Esophagus muscularis mucosa (tissue), 4 donors: ENCODE data around the gene CDK4. TPM values are rescaled to one million over a fixed set of nuclear protein-coding genes. Genes with fewer than 3 reads are reported as not detected.

Experiments
- DNase-seq: peaks from one replicate; pipeline ENCODE4 v3.0.0-alpha.2; 2017; ENCODE audit errors: extremely low spot score
- H3K27ac ChIP-seq, 4 donors: fragments of 200-600 bp; sonication (generic); replicated peaks in 1 of 4; 1 replicate in 3 of 4; 2 replicates in 1 of 4; pipeline ENCODE4 v1.5.1; 2016 to 2019; ENCODE audit warnings: mild to moderate bottlenecking in 1 of 4
- H3K27me3 ChIP-seq, 4 donors: fragments of 200-600 bp; sonication (generic); one replicate each; pipeline versions ENCODE4 v1.5.1 to v1.6.0; 2016 to 2019
- H3K36me3 ChIP-seq, 4 donors: fragments of 200-600 bp; sonication (generic); one replicate each; pipeline ENCODE4 v1.5.1; 2016 to 2019
- H3K4me1 ChIP-seq, 4 donors: fragments of 200-600 bp; sonication (generic); one replicate each; pipeline ENCODE4 v1.5.1; 2016 to 2019
- H3K4me3 ChIP-seq, 4 donors: fragments of 200-600 bp; sonication (generic); 1 replicate in 2 of 4; 2 replicates in 2 of 4; pipeline ENCODE4 v1.5.1; 2016 to 2019; ENCODE audit warnings: mild to moderate bottlenecking in 4 of 4, moderate library complexity in 1 of 4
- H3K9me3 ChIP-seq, 4 donors: fragments of 200-600 bp; sonication (generic); 1 replicate in 3 of 4; 2 replicates in 1 of 4; pipeline ENCODE4 v1.5.1; 2016 to 2019
- EP300 ChIP-seq: sonication (generic); formaldehyde crosslinking; IDR thresholded peaks from one replicate; pipeline ENCODE4 v1.6.1; 2017; ENCODE audit warnings: antibody characterized with exemption
- POLR2A ChIP-seq: fragments of 450-650 bp; IDR thresholded peaks from one replicate; pipeline ENCODE4 v1.6.1; 2017; ENCODE audit warnings: antibody characterized with exemption, moderate library complexity, mild to moderate bottlenecking, low read depth
- POLR2AphosphoS5 ChIP-seq, 2 donors: sonication (generic); formaldehyde crosslinking; IDR thresholded peaks; one replicate each; pipeline ENCODE4 v1.6.1; 2017; ENCODE audit warnings: antibody characterized with exemption in 2 of 2
- WGBS: methylation state at CpG from one replicate; pipeline ENCODE4 v1.1.5; 2018; 5-methylcytosine and 5-hydroxymethylcytosine counted together
- intact Hi-C: fragments of 100-400 bp; cut with DNase I; formaldehyde crosslinking; loops from one replicate; pipeline ENCODE4 v1.15.1; 2023
- total RNA-seq, 4 donors: library from RNA; depleted of rRNA; stranded (reverse); fragments of >200 nt; gene quantifications; one replicate each; pipeline versions ENCODE4 v1.1.0 to v1.2.1, GENCODE V29; 2016
- TF ChIP-seq, protein P1 (sequence below), 3 experiments: fragments of 200-600 bp in 2 of 3; fragments of 450-650 bp in 1 of 3; sonication (generic) in 2 of 3; IDR thresholded peaks; one replicate each; pipeline ENCODE4 v1.5.1; 2017 to 2019; ENCODE audit warnings: antibody characterized with exemption in 3 of 3, mild to moderate bottlenecking in 2 of 3, moderate library complexity in 1 of 3

Gene CDK4
- total RNA-seq, 4 donors from 2014 or later: 43.6 to 85.7 (median 71.3) TPM

DNA sequence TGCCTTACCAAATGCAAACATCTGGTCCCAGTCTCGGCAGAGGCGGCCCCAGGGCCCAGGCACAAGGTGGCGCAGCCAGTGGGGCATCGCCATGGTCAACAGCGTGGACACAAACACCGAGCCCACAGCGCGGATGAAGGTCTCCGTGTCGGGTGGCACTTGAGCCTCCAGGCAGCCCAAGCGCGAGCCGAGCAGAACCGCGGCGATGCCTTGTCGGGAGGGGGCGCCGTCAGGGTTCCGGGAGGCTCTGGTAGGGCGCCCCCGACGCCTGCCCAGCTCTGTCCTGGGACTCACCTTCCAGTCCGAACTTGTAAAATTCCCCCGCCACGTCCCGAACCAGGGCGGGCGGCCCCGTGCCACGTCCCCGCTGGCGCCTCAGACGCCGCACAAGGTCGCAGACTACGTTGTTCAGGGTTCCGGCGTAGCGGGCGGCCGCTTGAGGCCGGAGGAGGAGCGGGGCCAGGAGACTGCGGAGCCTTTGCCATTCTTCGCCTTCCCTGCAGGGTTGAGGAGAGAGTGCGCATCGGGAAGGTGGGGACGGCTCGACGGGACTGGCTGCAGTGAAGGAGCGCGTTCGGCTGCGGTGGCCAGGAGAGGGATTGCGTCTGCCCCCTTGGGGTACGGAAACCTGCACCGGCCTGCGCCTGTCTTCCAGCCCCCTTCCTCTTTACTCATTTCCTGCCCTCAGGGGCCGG is 13.0 kb upstream of the CDK4 start:
- 4% methylated on average over 22 of the region's 60 CpGs for WGBS
- H3K36me3 ChIP-seq: peaks cover 0 to 27% (median 19%) of the 10 kb centered on the region in 4 donors
- TF ChIP-seq, protein P1, sequence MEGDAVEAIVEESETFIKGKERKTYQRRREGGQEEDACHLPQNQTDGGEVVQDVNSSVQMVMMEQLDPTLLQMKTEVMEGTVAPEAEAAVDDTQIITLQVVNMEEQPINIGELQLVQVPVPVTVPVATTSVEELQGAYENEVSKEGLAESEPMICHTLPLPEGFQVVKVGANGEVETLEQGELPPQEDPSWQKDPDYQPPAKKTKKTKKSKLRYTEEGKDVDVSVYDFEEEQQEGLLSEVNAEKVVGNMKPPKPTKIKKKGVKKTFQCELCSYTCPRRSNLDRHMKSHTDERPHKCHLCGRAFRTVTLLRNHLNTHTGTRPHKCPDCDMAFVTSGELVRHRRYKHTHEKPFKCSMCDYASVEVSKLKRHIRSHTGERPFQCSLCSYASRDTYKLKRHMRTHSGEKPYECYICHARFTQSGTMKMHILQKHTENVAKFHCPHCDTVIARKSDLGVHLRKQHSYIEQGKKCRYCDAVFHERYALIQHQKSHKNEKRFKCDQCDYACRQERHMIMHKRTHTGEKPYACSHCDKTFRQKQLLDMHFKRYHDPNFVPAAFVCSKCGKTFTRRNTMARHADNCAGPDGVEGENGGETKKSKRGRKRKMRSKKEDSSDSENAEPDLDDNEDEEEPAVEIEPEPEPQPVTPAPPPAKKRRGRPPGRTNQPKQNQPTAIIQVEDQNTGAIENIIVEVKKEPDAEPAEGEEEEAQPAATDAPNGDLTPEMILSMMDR (IDR thresholded peaks at IDR 0.05): peak in 1 of 3 experiments; percentile 4
- TF ChIP-seq EP300: no peak
- H3K4me1 ChIP-seq: peaks cover 25 to 34% (median 29%) of the 10 kb centered on the region in 4 donors
- H3K4me3 ChIP-seq: peak overlapping the region; percentile 41 to 60 (median 46)
- H3K27me3 ChIP-seq: peaks cover 0 to 60% (median 36%) of the 10 kb centered on the region in 4 donors
- intact Hi-C loops: no loop called here
- DNase-seq: no peak
- no peak overlapping the region for H3K27ac ChIP-seq
- no peaks in the 10 kb centered on the region for H3K9me3 ChIP-seq

DNA sequence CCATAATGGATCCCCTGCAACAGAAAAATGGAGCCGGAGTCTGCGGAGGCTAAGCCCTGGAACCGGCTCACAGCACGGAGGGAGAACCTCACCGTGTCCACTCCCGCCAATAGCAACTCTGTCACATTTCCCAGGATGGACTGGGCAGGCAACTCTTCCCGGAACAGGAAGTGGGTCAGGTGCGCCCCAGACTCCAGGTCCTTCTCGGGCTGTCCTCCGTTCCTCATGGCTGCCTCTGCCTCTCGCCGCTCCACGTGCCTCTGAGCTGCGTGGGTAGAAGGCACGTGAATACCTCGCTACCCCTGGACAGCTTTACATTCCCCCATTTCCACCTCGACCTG is 12.5 kb upstream of the CDK4 start:
- no peak for DNase-seq
- peaks cover 25 to 34% (median 29%) of the 10 kb centered on the region in 4 donors for H3K4me1 ChIP-seq
- peaks cover 0 to 22% (median 16%) of the 10 kb centered on the region in 4 donors for H3K36me3 ChIP-seq
- no peak overlapping the region for H3K27ac ChIP-seq
- H3K4me3 ChIP-seq: peak overlapping the region; percentile 41 to 60 (median 46)
- intact Hi-C loops: no loop called here
- WGBS: 37% methylated on average over 6 of the region's 17 CpGs
- peaks cover 0 to 60% (median 36%) of the 10 kb centered on the region in 4 donors for H3K27me3 ChIP-seq
- H3K9me3 ChIP-seq: no peaks in the 10 kb centered on the region
- TF ChIP-seq POLR2AphosphoS5 (IDR thresholded peaks at IDR 0.05) (no peak), EP300 (no peak), POLR2A (no peak)
- TF ChIP-seq, protein P1 (IDR thresholded peaks at IDR 0.05): no peak

DNA sequence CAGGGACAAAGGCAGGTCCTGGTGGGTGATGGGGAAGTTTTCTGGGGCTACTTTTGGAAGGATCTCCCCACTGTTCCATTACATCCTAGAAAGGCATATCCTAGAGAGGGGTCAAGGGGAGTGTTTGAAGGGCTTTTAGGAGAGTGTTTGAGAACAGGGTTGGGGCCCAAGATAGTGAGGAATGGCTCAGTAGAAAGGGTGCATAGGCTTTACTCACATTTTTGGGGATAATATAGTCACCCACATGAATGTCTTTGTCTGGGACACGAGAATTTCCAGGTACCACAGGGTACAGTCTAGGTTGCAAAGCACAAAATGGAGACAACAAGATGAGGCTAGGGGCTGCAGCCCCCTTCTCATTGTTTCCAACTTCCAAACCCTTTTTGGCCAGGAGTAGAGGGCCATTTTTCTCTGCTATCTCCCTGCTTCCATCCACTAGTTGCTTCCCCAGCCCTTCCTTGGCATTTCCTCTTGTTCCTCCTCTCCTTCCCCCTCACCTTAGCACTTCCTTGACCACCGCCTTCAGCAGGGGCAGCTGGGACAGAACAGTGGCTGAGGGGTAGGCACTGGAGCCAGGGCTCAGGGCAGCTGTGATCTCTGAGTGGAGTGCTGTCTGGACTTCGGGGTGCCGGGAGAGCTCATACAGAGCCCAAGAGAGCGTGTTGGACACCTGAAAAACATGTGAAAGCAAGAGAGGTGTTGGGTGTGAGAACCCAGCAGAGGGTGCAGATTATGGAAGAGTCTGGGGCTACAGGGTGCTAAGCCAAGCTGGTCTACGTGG is 12.0 kb upstream of the CDK4 start:
- no peak for DNase-seq
- Histone ChIP-seq H3K27ac (no peak overlapping the region), H3K4me1 (peaks cover 25 to 34% (median 29%) of the 10 kb centered on the region in 4 donors), H3K9me3 (no peaks in the 10 kb centered on the region), H3K36me3 (peaks cover 0 to 21% (median 11%) of the 10 kb centered on the region in 4 donors), H3K4me3 (peak overlapping the region in 2 of 4 donors; percentile 41 to 60), H3K27me3 (peaks cover 0 to 60% (median 36%) of the 10 kb centered on the region in 4 donors)
- WGBS: 78% methylated on average over 6 of the region's 6 CpGs
- TF ChIP-seq, protein P1 (IDR thresholded peaks at IDR 0.05): no peak
- no peak for TF ChIP-seq POLR2AphosphoS5 (IDR thresholded peaks at IDR 0.05)
- TF ChIP-seq POLR2A: no peak
- no peak for TF ChIP-seq EP300
- intact Hi-C loops: no loop called here

DNA sequence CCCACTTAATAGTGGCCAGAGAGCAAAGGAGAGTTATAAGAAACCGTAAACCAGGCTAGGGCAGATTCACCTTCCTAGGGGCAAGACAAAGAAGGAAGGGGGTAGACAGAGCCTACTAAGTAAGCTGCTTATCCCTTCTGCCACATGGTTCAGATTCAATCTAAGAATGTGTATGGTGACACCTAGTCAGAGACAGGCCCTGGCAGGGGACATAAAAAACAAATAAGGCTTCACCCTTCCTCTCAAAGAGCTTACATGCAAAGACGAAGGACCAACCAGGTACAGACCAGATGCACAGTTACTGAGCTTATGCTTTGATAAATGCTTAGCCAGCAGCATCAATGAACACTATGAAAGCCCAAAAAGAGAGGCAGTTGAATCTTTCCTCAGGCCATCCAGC is 10.4 kb upstream of the CDK4 start:
- peaks cover 0 to 27% (median 16%) of the 10 kb centered on the region in 4 donors for H3K36me3 ChIP-seq
- H3K9me3 ChIP-seq: no peaks in the 10 kb centered on the region
- TF ChIP-seq POLR2AphosphoS5 (IDR thresholded peaks at IDR 0.05): no peak
- no peak for TF ChIP-seq POLR2A
- TF ChIP-seq EP300: no peak
- TF ChIP-seq, protein P1 (IDR thresholded peaks at IDR 0.05): no peak
- 88% methylated on average over 2 of the region's 2 CpGs for WGBS
- intact Hi-C loops: no loop called here
- DNase-seq: no peak
- H3K27me3 ChIP-seq: peaks cover 0 to 60% (median 36%) of the 10 kb centered on the region in 4 donors
- no peak overlapping the region for H3K4me3 ChIP-seq
- peaks cover 25 to 34% (median 29%) of the 10 kb centered on the region in 4 donors for H3K4me1 ChIP-seq
- H3K27ac ChIP-seq: no peak overlapping the region
